Sciatic nerve (tissue), 1 donor: ENCODE measurements around the gene SPTB. TPM values are rescaled to one million over a fixed set of nuclear protein-coding genes. Genes with fewer than 3 reads are reported as not detected.

ENCODE experiments used
- microRNA-seq: library from miRNA; unstranded; fragments of <30 nt; microRNA quantifications from one replicate; pipeline ENCODE4 v1.2.0, GENCODE V29; 2020
- total RNA-seq: library from RNA; stranded (reverse); fragmentation: NEBNext Ultra II Directional; extraction: Animal tissue kit (Norgen Biotek cat#: 25700); gene quantifications from one replicate; pipeline ENCODE4 v1.2.1, GENCODE V29; 2021
- donor health status: DM: no; HTN: no; CAD: no.

SPTB gene
- total RNA-seq, 1 donor from 2014 or later, result 14.8 TPM

Small RNA genes lying within 50 kb of the gene (microRNA-seq; reads per million reads assigned to microRNA genes)
- gene MIR7855, result not detected

Other genes starting within 250 kb of the SPTB start
- gene PLEKHG3, start 175.5 kb downstream of the SPTB start, total RNA-seq, result 101 TPM
- 66.0 TPM for gene CHURC1, start 34.5 kb upstream of the SPTB start, total RNA-seq
- gene GPX2, start 62.8 kb upstream of the SPTB start, total RNA-seq, result not detected
- gene RAB15, start 92.4 kb upstream of the SPTB start, total RNA-seq, result 3.3 TPM
- gene FNTB, start 107.0 kb upstream of the SPTB start, total RNA-seq, result 40.7 TPM
- 131 TPM for gene MAX, start 222.6 kb upstream of the SPTB start, total RNA-seq